GM10248 (cell line): ENCODE results near the gene ARAP3.

ENCODE experiments used
- CTCF ChIA-PET: fragments of 300-600 bp; sonication (Branson Sonifier 250); formaldehyde crosslinking; extraction: SDS; loops from one replicate; lab custom pipeline; 2021; ENCODE audit warnings: antibody characterized with exemption; lab: Yijun Ruan, JAX
- POLR2A ChIA-PET: fragments of 350-650 bp; sonication (Branson Sonifier 250); formaldehyde crosslinking; extraction: SDS; loops from one replicate; lab custom pipeline; 2020; ENCODE audit warnings: antibody characterized with exemption; lab: Yijun Ruan, JAX
- DNase-seq: peaks from one replicate; pipeline ENCODE4 v3.0.0; 2012; ENCODE audit errors: extremely low spot score
- CTCF ChIP-seq: IDR thresholded peaks from 2 replicates; pipeline ENCODE4 v1.5.1; 2012; ENCODE audit warnings: mild to moderate bottlenecking, low read depth; ENCODE audit errors: extremely low read depth, missing control alignments, control extremely low read depth

ARAP3 gene

DNA sequence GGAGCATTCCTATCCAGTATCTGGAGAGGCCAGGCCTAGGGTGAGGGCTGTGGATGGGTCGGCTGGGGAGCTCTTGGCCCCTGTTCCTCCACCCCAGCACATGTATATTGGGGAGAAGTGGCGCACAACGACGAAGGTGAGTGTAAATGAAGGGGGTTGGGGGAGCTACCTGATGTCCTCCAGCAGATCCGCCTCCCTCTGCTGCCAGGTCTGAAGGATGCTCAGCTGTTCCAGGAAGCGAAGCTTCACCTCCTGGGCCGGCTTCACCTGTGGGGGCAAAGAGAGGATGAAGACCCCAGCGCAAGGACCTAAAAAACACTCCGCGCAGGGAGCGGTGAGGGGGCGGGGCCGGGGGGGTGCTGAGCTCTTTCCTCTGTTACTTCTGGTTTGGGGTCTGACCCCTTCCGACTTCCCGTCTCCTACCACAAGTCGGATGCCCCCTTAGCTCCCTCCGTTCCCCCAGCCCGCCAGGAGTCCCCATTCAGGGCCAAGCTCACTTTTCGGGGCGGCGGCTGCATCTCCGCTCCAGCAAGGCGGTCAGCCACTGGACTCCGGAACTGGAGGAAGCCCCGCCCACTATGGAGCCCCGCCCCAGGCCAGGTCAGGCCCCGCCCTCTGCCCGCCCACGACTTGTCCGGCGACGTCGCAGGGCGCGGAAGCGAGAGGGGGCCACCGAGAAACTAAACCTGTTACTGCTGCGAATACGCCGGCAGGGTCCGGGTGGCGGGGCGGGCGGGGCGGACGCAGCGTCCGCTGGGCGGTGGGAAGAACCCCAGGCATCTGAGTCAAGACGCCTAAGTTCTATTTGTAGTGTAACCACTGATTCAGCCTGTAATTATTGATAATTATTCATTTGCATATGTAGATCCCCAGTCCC, 30.9 kb downstream of the ARAP3 start, which contains the start of gene FCHSD1:
Gene FCHSD1, minus strand, starts transcription at position 568 of the 877 bp plus-strand sequence. Its CDS starts 50 bp downstream, at position 518.
- ChIA-PET CTCF (interaction anchor here (0.7 to 2.6 kb wide), 12 partner anchors 8 to 318 kb away, joined by 3 to 16 read pairs (median 4); partner anchors contain the start of genes DIAPH1, HDAC3, RELL2 and RNF14), POLR2A (interaction anchor here (0.6 to 1.1 kb wide), 2 partner anchors 14 to 228 kb away, joined by 4 to 10 read pairs; partner anchors contain the start of genes HDAC3 and RELL2)
- DNase-seq, result peak; percentile 99
- no peak for TF ChIP-seq CTCF

GRCh38 chr5:141649972-141650371, 32.1 kb downstream of the ARAP3 start:
- CTCF ChIA-PET, result interaction anchor here (1.0 to 26.1 kb wide), 6 partner anchors 7 to 311 kb away, joined by 3 to 442 read pairs (median 12); partner anchors contain the start of genes DIAPH1, HDAC3 and RELL2

DNA sequence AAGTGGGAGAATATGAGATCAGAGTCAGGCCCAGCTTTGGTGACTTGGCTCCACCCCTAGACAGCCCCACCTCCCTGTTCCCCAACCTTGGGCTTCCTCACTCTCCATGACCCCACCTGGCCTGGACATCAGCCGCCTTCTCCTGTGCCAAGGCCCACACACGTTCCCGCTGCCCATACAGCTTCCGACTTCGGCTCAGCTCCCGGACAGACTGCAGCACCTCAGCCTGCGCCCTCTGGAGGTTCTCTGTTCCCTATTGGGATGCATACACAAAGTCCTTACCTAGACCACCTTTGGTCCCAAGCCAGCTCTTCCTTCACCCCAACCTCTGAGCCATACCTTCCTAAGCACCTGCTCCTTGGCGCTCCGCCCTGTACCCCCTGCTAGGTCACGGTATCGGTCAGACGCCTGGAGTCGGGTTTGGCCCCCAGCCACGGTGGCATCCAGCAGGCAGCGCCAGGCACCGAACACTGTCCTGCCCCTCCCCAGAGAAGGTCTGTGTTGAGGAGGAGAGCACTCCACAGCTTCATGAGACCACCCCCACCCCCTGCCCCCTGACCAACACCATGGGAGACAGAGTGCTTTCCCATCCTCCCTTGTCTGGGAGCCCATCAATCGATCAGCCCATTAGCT, 32.9 kb downstream of the ARAP3 start:
- POLR2A ChIA-PET, result no interaction called here
- CTCF ChIA-PET, result interaction anchor here (0.9 to 26.1 kb wide), 6 partner anchors 11 to 312 kb away, joined by 3 to 442 read pairs (median 5); partner anchors contain the start of genes DIAPH1, HDAC3 and RELL2
- no peak for TF ChIP-seq CTCF
- no peak for DNase-seq

More at GRCh38 chr5:141649972-141650371, 32.1 kb downstream of the ARAP3 start:
- POLR2A ChIA-PET, result no interaction called here
- TF ChIP-seq CTCF, result no peak
- no peak for DNase-seq

- TF ChIP-seq CTCF, result no peak
- CTCF ChIA-PET, result interaction anchor here (1.1 to 26.1 kb wide), 5 partner anchors 10 to 84 kb away, joined by 3 to 442 read pairs (median 6); partner anchors contain the start of genes DIAPH1, HDAC3 and RELL2
- POLR2A ChIA-PET, result no interaction called here
- DNase-seq, result no peak
These were observed 34.2 kb downstream of the ARAP3 start for GRCh38 chr5:141647851-141648250.

DNA sequence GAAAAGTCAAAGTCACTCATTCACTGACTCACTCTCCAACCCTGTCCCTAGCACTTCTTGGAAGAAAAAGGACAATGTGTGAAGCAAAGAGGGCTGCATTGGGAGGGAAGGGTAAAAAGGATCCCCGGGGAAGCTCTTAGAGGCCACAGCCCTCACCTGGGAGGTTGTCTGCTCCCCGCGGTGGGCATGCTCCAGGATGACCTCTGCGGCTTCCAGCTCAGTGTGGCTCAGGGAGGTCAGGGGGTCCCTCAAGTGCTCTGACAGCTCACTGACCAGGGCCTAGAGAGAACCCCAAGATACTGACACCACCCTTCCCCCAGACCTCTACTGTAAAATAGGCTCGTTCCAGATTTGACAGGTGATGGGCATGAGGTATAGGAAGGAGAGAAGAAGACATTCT, 34.8 kb downstream of the ARAP3 start:
- DNase-seq, result no peak
- POLR2A ChIA-PET, result no interaction called here
- CTCF ChIA-PET, result interaction anchor here (1.1 to 26.1 kb wide), 6 partner anchors 9 to 322 kb away, joined by 3 to 442 read pairs (median 6); partner anchors contain the start of genes DIAPH1, HDAC3, RELL2 and RNF14
- TF ChIP-seq CTCF, result no peak

DNA sequence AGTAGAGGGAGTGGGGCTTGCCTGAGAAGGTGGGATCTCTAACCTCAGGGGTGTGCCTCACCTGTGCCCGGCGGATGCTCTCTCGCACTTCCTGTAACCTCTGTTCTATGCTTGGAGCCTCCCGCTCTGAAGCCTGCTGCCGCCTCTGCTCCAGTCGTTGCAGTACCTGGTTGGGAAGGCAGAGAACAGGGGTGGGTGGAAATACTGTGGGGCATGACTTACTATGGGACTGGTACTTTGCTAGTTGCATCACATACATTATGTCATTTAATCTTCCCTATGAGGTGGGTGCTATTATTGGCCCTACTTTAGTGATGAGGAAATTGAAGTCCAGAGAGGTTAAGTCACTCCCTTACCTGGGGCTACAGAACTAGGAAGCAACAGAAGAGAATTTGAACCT, 36.0 kb downstream of the ARAP3 start:
- CTCF ChIA-PET, result interaction anchor here (1.2 to 26.1 kb wide), 6 partner anchors 8 to 323 kb away, joined by 4 to 442 read pairs (median 6); partner anchors contain the start of genes DIAPH1, HDAC3, RELL2 and RNF14
- POLR2A ChIA-PET, result no interaction called here
- DNase-seq, result no peak
- no peak for TF ChIP-seq CTCF
